Measurements from ENCODE around the gene SPAG9. TPM values are rescaled to one million over a fixed set of nuclear protein-coding genes. Genes with fewer than 3 reads are reported as not detected.

SPAG9 gene
- total and polyA plus RNA-seq, 2 of the 8 experiments (the other 6 are each of a cell fraction or from before 2014, with no cell fraction given), result 9.8 to 63.8 TPM

- no peaks in the 10 kb centered on the region for H3K27me3 ChIP-seq (replicated peaks in 1 of 4; ENCODE audit: control insufficient read depth in 3 of 4, extremely low read depth in 1 of 4, insufficient read depth in 3 of 4, low read length in 3 of 4)
- H3K4me3 ChIP-seq (ENCODE audit: extremely low read depth in 1 of 4, insufficient read depth in 2 of 4, low read depth in 3 of 4, low read length in 4 of 4), result no peak overlapping the region
- no peak overlapping the region for H3K27ac ChIP-seq (ENCODE audit: low read depth, low read length)
- no peak overlapping the region for H2BK5ac ChIP-seq (ENCODE audit: low read depth, low read length)
- CTCF ChIA-PET (ENCODE audit: partially characterized antibody), result interaction anchor here (0.6 to 3.1 kb wide), 4 partner anchors 10 to 35 kb away, joined by 3 to 7 read pairs (median 4); no protein-coding TSS in a partner anchor
- no peak overlapping the region for H3K56ac ChIP-seq (replicated peaks; ENCODE audit: insufficient read length, low read depth, low read length)
- TF ChIP-seq TEAD4 (IDR thresholded peaks at IDR 0.05; ENCODE audit: low read depth, low read length) (peak; percentile 31; the same call in 1 of the 2 replicates), JUND (IDR thresholded peaks at IDR 0.05; ENCODE audit: low read length) (no peak)
- no peak overlapping the region for H4K5ac ChIP-seq (ENCODE audit: insufficient read length, low read depth, low read length)
- no peak overlapping the region for H3K18ac ChIP-seq (ENCODE audit: extremely low read depth, low read length)
- no peaks in the 10 kb centered on the region for H3K79me2 ChIP-seq (ENCODE audit: control insufficient read depth in 1 of 2, insufficient read depth in 2 of 2, low read length in 2 of 2)
- H3K9me3 ChIP-seq (ENCODE audit: insufficient read depth in 2 of 2, low read depth in 1 of 2, low read length in 1 of 2), result no peaks in the 10 kb centered on the region
- H4K91ac ChIP-seq (replicated peaks; ENCODE audit: insufficient read length, low read length), result no peak overlapping the region
- no peak overlapping the region for H2AFZ ChIP-seq (ENCODE audit: low read length)
- peaks cover 0 to 6% (median 0%) of the 10 kb centered on the region in 4 experiments; a peak in 2 of 8 replicates for H3K36me3 ChIP-seq (ENCODE audit: control insufficient read depth in 2 of 4, insufficient read depth in 4 of 4, low read length in 3 of 4)
- FAIRE-seq (no peak), DNase-seq (ENCODE audit: low read depth in 1 of 2, low spot score in 2 of 2) (no peak)
- H2BK20ac ChIP-seq (ENCODE audit: low read length), result no peak overlapping the region
- no peak overlapping the region for H2AK5ac ChIP-seq (ENCODE audit: low read depth, low read length)
- H3K4me1 ChIP-seq (replicated peaks in 1 of 4; ENCODE audit: control insufficient read depth in 3 of 4, insufficient read depth in 4 of 4, low read length in 3 of 4), result peaks cover 0 to 5% (median 0%) of the 10 kb centered on the region in 4 experiments; a peak in 2 of 7 replicates
- no peak overlapping the region for H3K9ac ChIP-seq (replicated peaks in 1 of 4; ENCODE audit: extremely low read depth in 1 of 4, low read depth in 3 of 4, low read length in 3 of 4)
- no peaks in the 10 kb centered on the region; the same call in 1 of the 2 replicates for H3K79me1 ChIP-seq (ENCODE audit: low read depth, low read length)
- no peaks in the 10 kb centered on the region for H4K20me1 ChIP-seq (replicated peaks in 1 of 2; ENCODE audit: control insufficient read depth in 1 of 2, insufficient read depth in 2 of 2, low read length in 2 of 2)
- no peak overlapping the region for H3K14ac ChIP-seq (ENCODE audit: insufficient read length)
- no peaks in the 10 kb centered on the region for H3K23me2 ChIP-seq (ENCODE audit: low read depth, low read length)
- H3K4me2 ChIP-seq (ENCODE audit: insufficient read depth in 1 of 2, low read depth in 2 of 2, low read length in 2 of 2), result no peak overlapping the region
- no peak overlapping the region for H4K8ac ChIP-seq (ENCODE audit: extremely low read depth, insufficient read depth, low read length)
- no peak overlapping the region for H2BK12ac ChIP-seq (ENCODE audit: low read depth, low read length)
- POLR2A ChIA-PET (ENCODE audit: partially characterized antibody), result interaction anchor here (0.9 to 1.7 kb wide), 3 partner anchors 11 to 51 kb away, joined by 4 to 9 read pairs (median 4); no protein-coding TSS in a partner anchor
- no peak overlapping the region for H2BK15ac ChIP-seq (ENCODE audit: low read length)
- H3K23ac ChIP-seq (ENCODE audit: insufficient read length), result no peak overlapping the region
- no peak overlapping the region for H3K4ac ChIP-seq (replicated peaks; ENCODE audit: insufficient read length, low read depth, low read length)
- H2BK120ac ChIP-seq (replicated peaks; ENCODE audit: low read depth, low read length), result no peak overlapping the region
Measured at GRCh38 chr17:51035431-51035830, 85.2 kb downstream of the SPAG9 start.

All from H1 (cell line).